Right renal cortex interstitium (tissue), 3 donors: Measurements from ENCODE around the gene ANKS1B. TPM values are rescaled to one million over a fixed set of nuclear protein-coding genes. Genes with fewer than 3 reads are reported as not detected.

Experiments
- DNase-seq, 3 donors: peaks; one replicate each; pipeline ENCODE4 v3.0.0-alpha.2; 2013; ENCODE audit warnings: low read depth in 3 of 3, low spot score in 2 of 3
- polyA plus RNA-seq, 3 donors: library from polyadenylated mRNA; unstranded; fragments of 120-200 nt; gene quantifications; one replicate each; pipeline ENCODE4 v1.2.1, GENCODE V29; 2013; ENCODE audit not compliant: insufficient read length in 3 of 3

Gene ANKS1B
- polyA plus RNA-seq, 3 donors: 3.8 to 4.8 (median 4.3) TPM

- no peak for DNase-seq
Measured at GRCh38 chr12:99495799-99496198, 488.9 kb downstream of the ANKS1B start.

- no peak for DNase-seq
Measured at GRCh38 chr12:99493197-99493596, 491.5 kb downstream of the ANKS1B start.

GRCh38 chr12:99486277-99486676 is 498.5 kb downstream of the ANKS1B start:
- DNase-seq: no peak

GRCh38 chr12:99479149-99479548 is 505.6 kb downstream of the ANKS1B start:
- DNase-seq: no peak

- no peak for DNase-seq
Measured at GRCh38 chr12:99476956-99477355, 507.8 kb downstream of the ANKS1B start.

- no peak for DNase-seq
Measured at GRCh38 chr12:99455350-99456035, 529.2 kb downstream of the ANKS1B start.

GRCh38 chr12:99454539-99455172 is 530.1 kb downstream of the ANKS1B start:
- DNase-seq: no peak

GRCh38 chr12:99453836-99454538 is 530.7 kb downstream of the ANKS1B start:
- no peak for DNase-seq

GRCh38 chr12:99450036-99450630 is 534.6 kb downstream of the ANKS1B start:
- DNase-seq: no peak

GRCh38 chr12:99444859-99445316 is 539.8 kb downstream of the ANKS1B start:
- no peak for DNase-seq

GRCh38 chr12:99442758-99443157 is 542.0 kb downstream of the ANKS1B start:
- no peak for DNase-seq

- no peak for DNase-seq
Measured at GRCh38 chr12:99439399-99439798, 545.3 kb downstream of the ANKS1B start.

- DNase-seq: no peak
Measured at GRCh38 chr12:99436584-99436983, 548.2 kb downstream of the ANKS1B start.

GRCh38 chr12:99435095-99435791 is 549.5 kb downstream of the ANKS1B start:
- no peak for DNase-seq

- no peak for DNase-seq
Measured at GRCh38 chr12:99433155-99433554, 551.6 kb downstream of the ANKS1B start.

- DNase-seq: no peak
Measured at GRCh38 chr12:99431203-99431602, 553.5 kb downstream of the ANKS1B start.

- peak in 2 of 3 donors; percentile 10 to 33 for DNase-seq
Measured at GRCh38 chr12:99427104-99427503, 557.6 kb downstream of the ANKS1B start.

GRCh38 chr12:99418379-99418778 is 566.4 kb downstream of the ANKS1B start:
- DNase-seq: no peak

- no peak for DNase-seq
Measured at GRCh38 chr12:99413751-99414150, 571.0 kb downstream of the ANKS1B start.

- no peak for DNase-seq
Measured at GRCh38 chr12:99393763-99394162, 591.0 kb downstream of the ANKS1B start.
